SIG-M5 treated with dmso at 0.1 percent for 504 hours (cell line): ENCODE measurements around the gene RTN4IP1.

Experiments used
- DNase-seq: peaks from one replicate; lab custom pipeline; 2025; ENCODE audit not compliant: unreplicated experiment; lab: John Stamatoyannopoulos, UW

RTN4IP1 gene, protein sequence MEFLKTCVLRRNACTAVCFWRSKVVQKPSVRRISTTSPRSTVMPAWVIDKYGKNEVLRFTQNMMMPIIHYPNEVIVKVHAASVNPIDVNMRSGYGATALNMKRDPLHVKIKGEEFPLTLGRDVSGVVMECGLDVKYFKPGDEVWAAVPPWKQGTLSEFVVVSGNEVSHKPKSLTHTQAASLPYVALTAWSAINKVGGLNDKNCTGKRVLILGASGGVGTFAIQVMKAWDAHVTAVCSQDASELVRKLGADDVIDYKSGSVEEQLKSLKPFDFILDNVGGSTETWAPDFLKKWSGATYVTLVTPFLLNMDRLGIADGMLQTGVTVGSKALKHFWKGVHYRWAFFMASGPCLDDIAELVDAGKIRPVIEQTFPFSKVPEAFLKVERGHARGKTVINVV

DNA sequence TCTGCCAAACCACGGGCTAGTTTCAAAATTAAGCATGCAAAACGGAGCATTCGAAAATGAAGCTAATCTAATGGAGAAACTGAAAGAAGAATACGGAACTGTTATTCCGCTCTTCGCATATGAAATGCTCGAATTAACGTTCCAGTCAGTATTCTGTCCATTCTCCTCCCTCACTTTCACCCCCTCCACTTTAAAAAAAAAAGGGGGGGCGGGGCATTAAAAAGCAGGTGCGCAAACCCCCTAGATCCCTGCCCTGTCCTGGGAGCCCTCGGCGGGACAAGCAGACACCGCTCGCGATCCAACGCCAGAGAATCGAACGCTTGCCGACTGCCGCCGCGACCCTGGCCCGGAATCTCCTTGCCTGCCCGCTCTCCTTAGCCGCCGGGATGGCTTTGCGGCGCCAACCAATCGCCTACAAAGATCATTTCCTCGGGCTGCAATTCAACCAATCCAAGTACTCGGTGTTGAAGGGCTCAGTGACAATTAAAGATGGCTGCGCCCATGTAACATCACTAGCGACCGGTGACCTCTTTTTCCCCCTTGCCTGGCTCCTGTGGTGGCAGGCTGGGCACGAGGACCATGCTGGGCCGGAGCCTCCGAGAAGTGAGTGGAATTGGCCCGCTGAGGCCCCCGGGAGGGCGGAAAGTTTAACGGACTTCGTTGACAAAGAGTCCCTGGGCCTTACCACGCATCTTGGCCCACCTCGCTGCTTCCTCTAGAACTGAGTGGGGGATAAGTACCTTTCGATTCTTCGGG lies at the start of gene RTN4IP1, which contains the start of gene QRSL1:
Gene RTN4IP1 (minus strand): TSS at position 396 of the 756 bp plus-strand sequence. CDS start 477 bp downstream, outside the sequence.
Gene QRSL1 (plus strand): TSS at position 476 of the 756 bp plus-strand sequence. CDS start 104 bp downstream, at position 580.
- peak; percentile 92 for DNase-seq

DNA sequence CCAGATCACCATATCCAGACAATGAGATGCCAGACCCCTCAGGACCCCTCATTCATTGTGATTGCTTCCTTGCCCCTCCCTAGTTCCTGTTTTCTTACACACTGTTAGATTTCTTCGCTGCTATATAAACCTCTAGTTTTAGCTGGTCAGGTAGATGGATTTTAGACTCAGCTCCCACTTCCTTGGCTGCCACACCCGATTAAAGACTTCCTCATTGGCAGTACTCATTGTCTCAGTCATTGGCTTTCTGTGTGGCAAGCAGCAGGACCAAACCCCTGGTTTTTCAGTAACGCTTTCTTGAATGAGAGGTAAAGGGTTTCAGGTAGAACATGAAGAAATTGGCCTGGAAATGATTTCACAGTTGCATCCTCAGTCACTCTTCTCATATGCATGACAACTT lies 48.0 kb upstream of the RTN4IP1 start:
- no peak for DNase-seq

DNA sequence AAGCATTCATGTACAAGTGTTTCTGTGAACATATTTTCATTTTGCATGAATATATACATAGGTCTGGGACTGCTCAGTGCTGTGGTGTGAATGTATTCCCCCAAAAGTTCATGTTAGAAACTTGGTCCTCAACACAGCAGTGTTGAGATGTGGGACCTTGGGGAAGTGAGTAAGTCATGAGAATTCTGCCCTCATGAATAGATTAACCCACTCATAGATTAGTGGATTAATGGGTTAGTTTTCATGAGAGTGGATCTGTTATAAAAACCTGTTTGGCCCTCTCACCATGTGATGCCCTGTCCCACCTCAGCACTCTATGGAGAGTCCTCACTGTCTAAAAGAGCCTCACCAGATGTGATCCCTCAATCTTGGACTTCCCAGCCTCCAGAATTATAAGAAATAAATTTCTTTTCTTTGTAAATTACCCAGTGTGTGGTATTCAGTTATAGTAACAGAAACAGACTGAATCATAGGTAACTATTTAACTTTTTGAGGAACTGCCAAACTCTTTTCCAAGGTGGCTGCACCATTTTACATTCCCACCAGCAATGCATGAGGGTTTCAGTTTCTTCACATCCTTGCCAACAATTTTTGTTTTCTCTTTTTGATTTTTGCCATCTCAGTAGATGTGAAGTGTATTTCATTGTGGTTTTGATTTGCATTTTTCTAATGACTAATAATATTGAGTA lies 45.4 kb upstream of the RTN4IP1 start:
- no peak for DNase-seq

DNA sequence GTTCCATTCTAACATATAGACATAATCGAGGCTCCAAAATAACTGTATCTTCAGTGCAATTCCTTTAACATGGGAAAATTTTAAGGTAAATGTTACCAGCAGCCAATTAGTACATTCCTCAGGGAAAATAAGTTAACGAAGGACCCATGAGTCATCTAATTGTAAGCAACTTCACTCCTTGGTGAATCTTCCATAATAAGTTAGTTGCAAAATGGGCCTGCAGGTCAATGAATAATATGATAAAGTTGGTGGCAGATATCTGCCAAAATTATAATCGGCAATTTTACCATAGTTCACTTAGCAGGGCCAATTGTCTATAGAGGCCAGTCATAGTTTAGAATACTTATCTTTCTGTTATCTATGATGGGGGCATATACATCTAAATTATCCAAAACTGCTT lies 42.4 kb upstream of the RTN4IP1 start:
- DNase-seq: no peak

DNA sequence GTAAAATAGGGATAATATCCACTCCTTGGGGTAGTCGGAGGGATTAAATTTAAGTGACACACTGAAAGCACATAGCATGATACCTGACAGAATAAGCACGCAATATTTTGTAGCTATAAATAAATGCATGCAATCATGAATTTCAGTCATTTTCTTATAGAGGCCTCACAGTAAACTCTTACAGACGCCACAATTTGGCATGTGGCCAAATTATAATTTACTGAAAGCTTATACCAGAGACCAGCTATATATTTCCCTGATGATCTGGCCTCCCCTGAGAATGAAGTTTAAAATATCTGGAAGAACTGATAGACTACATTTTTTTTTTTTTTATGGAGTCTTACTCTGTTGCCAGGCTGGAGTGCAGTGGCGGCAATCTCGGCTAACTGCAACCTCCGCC lies 40.9 kb upstream of the RTN4IP1 start:
- no peak for DNase-seq

DNA sequence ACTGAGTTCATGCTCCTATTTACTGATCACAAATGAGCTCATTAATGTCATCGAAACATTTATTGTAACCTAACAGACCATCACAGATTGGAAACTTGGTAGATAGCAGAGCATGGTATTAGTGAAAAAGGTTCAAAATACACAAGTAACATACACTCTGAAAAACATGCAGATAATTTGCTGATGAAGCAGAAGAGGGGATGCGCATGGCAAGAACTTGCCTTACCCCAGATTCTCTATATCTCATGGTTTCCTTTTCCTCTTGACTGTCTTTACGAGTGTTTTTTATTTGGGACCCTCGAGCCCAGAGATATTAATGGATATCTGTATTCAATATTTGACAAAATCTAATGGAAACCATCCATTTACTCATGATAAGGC lies 37.7 kb upstream of the RTN4IP1 start:
- DNase-seq: no peak

DNA sequence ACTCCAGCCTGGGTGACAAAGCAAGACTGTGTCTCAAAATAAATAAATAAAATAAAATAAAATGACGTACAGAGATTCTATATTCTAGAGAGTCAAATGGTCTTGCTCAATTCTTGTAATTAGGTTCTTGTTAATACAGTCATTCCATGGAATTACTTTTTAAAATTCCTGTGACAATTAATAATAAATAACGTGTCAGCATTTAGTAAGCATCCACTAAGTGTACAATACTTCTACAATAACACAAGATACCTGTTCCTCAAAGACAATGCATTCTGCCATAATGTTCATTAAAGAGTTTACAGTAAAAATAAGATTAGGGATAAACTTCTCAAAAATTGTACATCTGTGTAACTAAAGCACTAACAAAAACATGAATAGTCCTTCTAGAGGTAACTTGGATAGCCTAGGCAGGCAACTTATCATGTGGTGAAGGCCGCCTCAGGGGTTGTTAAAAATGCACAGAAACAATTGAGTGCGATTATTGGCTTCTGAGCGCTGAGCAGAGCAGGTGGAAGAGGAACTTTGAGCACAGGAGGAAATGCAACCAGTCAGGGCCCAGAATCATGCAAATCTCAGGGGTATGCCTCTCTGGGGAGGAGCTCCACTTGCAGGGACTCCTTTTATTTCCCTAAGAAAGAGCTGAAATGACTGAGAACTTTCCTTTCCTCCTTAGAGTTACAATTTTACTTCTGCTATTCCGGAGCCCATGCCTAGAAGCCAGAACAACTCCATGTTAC lies 37.2 kb upstream of the RTN4IP1 start:
- DNase-seq: peak; percentile 6

DNA sequence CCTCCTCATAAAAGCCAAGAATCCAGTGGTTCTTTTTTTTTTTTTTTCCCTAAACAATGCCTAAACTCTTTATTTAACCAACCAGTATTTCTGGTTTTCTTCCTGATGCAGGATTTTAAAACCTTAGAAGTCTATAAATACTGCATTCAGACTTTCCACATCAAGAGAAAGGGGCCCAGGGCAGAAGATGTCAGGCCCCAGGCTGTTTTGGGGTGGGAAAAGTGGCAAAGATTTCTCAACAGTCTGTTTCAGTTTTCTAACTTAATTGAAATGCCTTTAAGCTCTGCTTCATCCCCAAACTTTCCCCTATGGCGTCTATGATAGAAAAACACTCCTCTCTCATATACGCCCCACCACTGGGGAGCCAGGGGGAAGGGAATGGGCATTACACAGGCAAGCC lies 33.2 kb upstream of the RTN4IP1 start:
- peak; percentile 15 for DNase-seq

DNA sequence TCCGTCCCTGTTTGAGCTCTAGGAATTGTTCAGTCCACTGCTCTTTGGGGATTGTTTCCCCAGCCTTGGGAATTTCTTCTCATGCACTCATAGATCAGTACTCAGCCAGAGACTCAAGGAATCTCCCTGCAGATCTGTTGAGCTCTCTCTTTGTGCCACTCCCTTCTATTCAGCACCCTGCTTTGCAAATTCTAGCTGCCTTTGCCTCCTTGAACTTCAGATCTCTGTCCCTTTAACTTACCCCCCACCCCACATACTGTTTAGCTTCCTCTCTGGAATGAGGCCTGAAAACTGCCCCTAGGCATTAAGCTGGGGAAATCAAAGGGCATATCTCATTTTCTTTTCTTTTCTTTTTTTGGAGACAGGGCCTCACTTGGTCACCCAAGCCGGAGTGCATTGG lies 30.6 kb upstream of the RTN4IP1 start:
- no peak for DNase-seq

DNA sequence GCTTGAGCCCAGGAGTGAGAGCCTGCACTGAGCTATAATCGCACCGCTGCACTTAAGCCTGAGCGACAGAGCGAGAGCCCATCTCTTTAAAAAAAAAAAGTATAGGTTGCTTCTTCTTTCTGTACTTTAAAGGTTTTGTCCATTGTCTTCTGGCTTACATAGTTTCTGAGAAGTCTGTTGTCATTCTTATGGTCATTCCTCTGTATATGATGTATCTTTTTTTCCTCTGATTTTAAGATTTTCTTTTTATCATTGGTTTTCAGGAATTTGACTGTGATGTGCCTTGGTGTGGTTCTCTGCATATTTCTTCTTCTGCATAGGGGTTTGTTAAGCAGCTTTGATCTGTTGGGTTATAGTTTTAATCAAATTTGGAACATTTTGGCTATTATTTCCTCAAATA lies 29.2 kb upstream of the RTN4IP1 start:
- DNase-seq: peak; percentile 14

DNA sequence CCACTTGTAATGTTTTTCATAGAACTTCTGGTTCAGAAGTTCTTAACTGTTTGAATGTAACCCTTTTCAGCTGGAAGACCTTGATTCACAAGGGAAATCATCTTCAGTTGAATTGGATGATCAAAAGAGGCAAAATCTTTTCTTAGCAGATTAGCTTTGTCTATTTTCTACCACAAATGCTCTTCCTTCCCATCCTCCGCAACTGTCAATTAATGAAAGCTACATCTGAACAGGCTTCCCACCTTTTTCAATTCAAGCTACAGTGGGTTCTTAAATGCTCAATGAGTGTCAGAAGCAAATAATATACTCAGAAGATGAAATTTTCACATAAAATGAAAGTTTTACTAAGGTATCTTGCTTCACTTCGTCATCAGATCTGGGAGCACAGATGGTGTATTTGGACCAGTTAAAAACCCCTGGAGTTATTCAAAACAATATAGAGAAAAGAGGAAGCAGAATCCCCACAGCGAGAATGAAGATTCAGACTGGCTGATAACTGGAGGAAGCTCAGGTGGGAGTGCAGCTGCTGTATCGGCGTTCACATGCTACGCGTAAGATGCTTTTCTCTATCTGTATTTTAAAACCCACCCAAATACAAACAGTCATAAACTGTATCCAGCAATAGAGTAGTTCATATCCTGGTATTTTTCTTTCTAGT lies 19.5 kb upstream of the RTN4IP1 start:
- no peak for DNase-seq

DNA sequence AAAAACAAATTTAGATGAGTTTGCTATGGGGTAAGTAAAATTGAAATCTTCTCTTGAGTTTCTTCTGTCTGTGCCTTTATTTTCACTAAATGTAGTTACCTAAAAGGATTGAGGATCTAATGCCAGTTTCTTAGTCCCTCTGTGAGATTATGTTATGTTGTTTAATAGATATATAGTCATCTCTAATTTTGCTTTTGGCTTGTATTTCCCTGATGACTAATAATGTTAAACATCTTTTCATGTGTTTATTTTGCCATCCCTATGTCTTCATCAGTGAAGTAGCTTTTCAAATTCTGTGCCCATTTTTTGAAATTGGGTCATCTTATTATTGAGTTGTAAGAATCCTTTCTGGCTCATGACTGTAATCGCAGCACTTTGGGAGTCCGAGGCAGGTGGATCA lies 13.8 kb upstream of the RTN4IP1 start:
- DNase-seq: no peak

DNA sequence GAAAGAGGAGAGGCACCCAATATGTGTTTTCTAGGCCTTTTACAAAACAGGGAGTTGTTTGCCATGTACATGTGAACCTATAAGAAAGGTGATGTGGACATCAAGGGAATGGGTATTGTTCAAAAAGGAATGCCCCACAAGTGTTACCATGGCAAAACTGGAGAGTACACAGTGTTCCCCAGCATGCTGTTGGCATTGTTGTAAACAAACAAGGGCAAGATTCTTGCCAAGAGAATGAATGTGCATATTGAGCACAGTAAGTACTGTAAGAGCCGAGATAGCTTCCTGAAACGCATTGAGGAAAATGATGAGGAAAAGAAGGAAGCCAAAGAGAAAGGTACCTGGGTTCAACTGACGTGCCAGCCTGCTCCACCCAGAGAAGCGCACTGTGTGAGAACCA lies 13.2 kb upstream of the RTN4IP1 start:
- DNase-seq: no peak

DNA sequence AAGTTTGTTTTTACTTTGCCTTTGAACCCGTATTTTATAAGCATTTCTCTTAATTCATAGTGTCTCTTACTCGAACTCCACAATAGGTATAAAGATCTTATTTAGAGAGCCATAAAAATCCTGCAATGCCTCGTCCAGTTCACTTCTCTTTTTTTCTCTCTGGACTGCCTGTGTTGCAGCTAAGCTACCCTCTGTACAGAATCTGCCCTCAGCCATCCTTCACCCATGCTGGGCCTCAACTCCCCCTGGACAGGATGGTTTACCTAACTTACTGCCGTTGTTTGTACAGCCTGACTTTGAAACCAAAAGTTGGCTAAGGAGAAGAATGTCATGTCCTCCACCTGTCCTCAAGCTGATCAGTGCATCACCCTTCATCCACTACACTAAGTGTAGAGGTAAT lies 10.5 kb upstream of the RTN4IP1 start:
- DNase-seq: no peak

DNA sequence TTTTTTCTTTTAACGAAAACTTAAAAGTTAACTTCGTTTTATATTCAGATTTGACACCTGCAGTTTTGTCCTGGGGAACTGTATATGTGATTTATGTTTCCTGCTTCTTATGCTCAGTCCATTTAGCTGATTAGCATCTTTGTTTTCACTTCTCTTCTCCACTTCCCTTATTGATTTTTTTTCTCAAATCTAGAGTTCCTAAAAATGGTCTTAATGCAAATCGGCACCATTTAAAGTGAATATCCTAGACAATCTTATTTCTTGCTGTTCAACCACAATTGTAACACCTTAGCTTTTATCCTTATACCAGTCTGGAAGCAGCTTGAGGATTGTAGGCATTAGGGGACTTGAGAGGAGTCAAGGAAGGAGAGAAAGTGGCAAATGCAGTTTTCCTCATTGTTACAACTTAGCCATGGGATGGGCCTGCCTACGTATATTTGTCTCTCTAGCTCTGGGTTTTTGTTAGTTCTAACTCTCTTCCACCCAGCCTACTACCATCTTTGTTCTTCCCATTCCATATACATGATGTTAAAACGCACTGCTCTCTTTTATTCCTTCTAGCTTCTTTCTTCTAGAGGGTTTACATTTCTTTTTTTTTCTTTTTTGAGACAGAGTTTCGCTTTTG lies 8.5 kb upstream of the RTN4IP1 start:
- peak; percentile 49 for DNase-seq

DNA sequence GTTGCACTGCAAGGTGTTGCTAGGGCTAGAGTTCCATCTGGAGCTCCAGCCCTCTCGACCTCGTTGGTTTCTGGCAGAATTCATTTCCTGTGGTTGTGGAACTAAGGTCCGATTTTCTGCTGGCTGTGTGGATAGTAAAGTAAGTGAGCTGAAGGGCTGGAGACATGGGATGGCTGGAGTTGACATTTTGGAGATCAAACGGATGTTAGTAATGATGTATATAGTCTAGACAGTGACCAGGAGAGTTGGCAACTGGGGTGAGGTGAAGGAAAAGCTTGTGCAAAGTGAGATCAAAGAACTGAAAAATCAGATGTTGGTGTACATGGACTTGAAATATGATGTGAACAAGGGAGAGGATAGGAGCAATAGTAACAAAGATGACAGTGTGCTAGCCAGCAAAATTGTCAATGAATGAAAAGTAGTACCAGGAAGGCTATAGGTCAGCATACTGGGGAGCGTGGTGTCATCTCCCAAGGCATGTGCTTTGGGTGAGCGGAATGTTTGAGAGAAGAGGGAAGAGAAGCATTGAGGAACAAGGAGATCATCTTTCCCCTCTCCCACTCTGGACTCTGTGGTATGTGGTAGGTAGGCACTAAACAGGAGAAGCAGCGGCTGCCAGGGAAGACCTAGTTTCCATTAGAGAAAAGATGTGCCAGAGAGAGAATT lies 7.9 kb upstream of the RTN4IP1 start:
- no peak for DNase-seq

DNA sequence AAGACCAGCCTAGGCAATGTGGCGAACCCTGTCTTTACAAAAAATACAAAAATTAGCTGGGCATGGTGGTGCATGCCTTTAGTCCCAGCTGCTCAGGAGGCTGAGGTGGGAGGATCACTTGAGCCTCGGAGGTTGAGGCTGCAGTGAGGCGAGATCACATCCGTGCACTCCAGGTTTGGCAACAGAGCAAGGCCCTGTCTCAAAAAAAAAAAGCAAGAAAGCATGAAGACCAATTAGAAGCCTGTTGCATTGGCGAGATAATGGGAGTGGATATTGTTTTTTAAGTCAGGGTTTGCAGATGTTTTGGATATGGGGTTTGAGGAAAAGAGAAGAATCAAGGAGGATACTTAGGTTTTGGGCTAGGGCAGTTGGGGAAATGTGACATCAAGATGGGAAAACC lies 5.3 kb upstream of the RTN4IP1 start:
- no peak for DNase-seq

DNA sequence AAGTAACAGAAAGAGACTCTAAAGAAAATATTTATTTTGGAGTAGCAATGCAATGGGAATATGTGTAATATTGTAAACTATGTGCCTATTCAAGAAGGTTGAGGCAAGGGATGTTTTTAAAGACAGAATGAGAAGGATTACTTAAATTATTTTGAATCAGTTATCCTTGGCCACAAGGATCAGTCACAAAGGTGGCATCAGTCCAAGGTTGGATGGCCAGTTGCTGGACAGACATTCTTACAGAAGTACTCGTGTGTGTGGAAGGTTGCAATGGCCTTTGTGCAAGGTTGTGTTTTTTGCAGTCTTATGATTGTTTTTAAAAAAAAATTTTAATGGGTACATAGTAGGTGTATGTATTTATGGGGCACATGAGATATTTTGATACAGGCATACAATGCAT lies 2.0 kb upstream of the RTN4IP1 start:
- no peak for DNase-seq

DNA sequence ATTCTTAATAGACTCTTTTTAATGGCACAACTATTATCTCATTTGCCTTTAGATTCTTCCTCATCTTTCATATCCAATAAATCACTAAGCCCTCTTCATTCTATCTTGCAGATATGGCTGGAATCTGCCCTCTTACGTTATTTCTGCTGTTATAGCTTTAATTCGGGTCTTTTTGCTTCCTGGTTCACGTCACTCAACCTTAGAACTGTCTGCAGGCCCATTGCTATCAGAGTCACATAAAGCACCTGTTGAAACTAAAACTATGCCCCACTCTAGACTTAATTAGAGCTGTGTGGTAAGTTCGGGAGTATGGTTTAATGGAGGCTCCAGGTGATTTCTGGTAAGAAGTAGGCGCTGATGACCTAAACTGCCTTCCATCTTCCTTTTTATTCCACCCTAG lies 1.1 kb upstream of the RTN4IP1 start:
- peak; percentile 12 for DNase-seq

DNA sequence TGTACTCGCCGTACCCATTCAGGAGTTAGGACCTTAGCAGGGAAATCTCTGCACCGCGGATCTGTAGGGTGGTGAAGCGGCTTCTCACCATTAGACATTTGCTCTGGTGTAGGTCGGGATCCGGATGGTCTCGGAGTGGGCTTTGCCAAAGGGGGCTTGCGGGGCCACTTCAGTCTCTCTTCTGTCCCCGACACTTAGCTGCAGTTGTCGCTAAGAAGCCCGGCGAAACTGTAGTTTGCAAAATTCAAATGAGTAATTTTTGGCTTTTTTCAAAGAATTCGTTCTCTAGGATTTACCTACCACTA lies 513 bp upstream of the RTN4IP1 start:
- no peak for DNase-seq
